Peyer's patch (tissue), 4 donors: Measurements from ENCODE around the gene CCDC88C. TPM values are rescaled to one million over a fixed set of nuclear protein-coding genes. Genes with fewer than 3 reads are reported as not detected.

ENCODE experiments used
- DNase-seq, 3 donors: peaks; one replicate each; pipeline ENCODE4 v3.0.0-alpha.2; 2017 to 2019
- H3K27ac ChIP-seq, 4 donors: fragments of 200-600 bp; sonication (generic); one replicate each; pipeline ENCODE4 v1.5.1; 2016 to 2019
- H3K27me3 ChIP-seq, 2 donors: fragments of 200-600 bp; sonication (generic); one replicate each; pipeline ENCODE4 v1.5.1; 2019
- H3K36me3 ChIP-seq, 3 donors: fragments of 200-600 bp; sonication (generic); one replicate each; pipeline ENCODE4 v1.5.1; 2016 to 2019
- H3K4me1 ChIP-seq, 4 donors: fragments of 200-600 bp; sonication (generic); one replicate each; pipeline ENCODE4 v1.5.1; 2016 to 2019
- H3K4me3 ChIP-seq, 4 donors: fragments of 200-600 bp; sonication (generic); 1 replicate in 3 of 4; 2 replicates in 1 of 4; pipeline ENCODE4 v1.5.1; 2016 to 2019; ENCODE audit warnings: mild to moderate bottlenecking in 1 of 4
- H3K9me3 ChIP-seq, 4 donors: fragments of 200-600 bp; sonication (generic); one replicate each; pipeline ENCODE4 v1.5.1; 2016 to 2019; ENCODE audit warnings: mild to moderate bottlenecking in 1 of 4
- POLR2A ChIP-seq, 2 donors: fragments of 450-650 bp; IDR thresholded peaks; one replicate each; pipeline ENCODE4 v1.5.1; 2017; ENCODE audit warnings: antibody characterized with exemption in 2 of 2, mild to moderate bottlenecking in 2 of 2, moderate library complexity in 2 of 2
- total RNA-seq, 4 donors: library from RNA; depleted of rRNA; stranded (reverse); fragments of >200 nt; gene quantifications; one replicate each; pipeline ENCODE4 v1.1.0, GENCODE V29; 2016
- TF ChIP-seq, protein P1 (sequence below), 6 experiments: fragments of 450-650 bp in 4 of 6; fragments of 200-600 bp in 2 of 6; sonication (generic) in 1 of 6; IDR thresholded peaks; one replicate each; pipeline ENCODE4 v1.5.1; 2017 to 2019; ENCODE audit warnings: antibody characterized with exemption in 6 of 6, mild to moderate bottlenecking in 3 of 6, moderate library complexity in 1 of 6

The CCDC88C gene
- total RNA-seq, 4 donors from 2014 or later: 18.9 to 189 (median 77.2) TPM

- H3K36me3 ChIP-seq: peaks cover 0 to 21% (median 0%) of the 10 kb centered on the region in 3 donors
- peaks cover 0 to 28% (median 3%) of the 10 kb centered on the region in 4 donors for H3K4me1 ChIP-seq
- TF ChIP-seq, protein P1, sequence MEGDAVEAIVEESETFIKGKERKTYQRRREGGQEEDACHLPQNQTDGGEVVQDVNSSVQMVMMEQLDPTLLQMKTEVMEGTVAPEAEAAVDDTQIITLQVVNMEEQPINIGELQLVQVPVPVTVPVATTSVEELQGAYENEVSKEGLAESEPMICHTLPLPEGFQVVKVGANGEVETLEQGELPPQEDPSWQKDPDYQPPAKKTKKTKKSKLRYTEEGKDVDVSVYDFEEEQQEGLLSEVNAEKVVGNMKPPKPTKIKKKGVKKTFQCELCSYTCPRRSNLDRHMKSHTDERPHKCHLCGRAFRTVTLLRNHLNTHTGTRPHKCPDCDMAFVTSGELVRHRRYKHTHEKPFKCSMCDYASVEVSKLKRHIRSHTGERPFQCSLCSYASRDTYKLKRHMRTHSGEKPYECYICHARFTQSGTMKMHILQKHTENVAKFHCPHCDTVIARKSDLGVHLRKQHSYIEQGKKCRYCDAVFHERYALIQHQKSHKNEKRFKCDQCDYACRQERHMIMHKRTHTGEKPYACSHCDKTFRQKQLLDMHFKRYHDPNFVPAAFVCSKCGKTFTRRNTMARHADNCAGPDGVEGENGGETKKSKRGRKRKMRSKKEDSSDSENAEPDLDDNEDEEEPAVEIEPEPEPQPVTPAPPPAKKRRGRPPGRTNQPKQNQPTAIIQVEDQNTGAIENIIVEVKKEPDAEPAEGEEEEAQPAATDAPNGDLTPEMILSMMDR (IDR thresholded peaks at IDR 0.05): no peak
- no peak for TF ChIP-seq POLR2A (IDR thresholded peaks at IDR 0.05)
- H3K27ac ChIP-seq: peak overlapping the region in 1 of 4 donors; percentile 53
- no peak for DNase-seq
- no peak overlapping the region for H3K4me3 ChIP-seq
- no peaks in the 10 kb centered on the region for H3K27me3 ChIP-seq
- no peaks in the 10 kb centered on the region for H3K9me3 ChIP-seq
These were observed 84.5 kb downstream of the CCDC88C start for GRCh38 chr14:91332986-91333649.

GRCh38 chr14:91332171-91332985 lies 85.2 kb downstream of the CCDC88C start:
- Histone ChIP-seq H3K9me3 (no peaks in the 10 kb centered on the region), H3K27ac (peak overlapping the region in 3 of 4 donors; percentile 39 to 53 (median 46)), H3K27me3 (no peaks in the 10 kb centered on the region), H3K4me1 (peaks cover 0 to 28% (median 3%) of the 10 kb centered on the region in 4 donors), H3K4me3 (no peak overlapping the region), H3K36me3 (peaks cover 0 to 13% (median 0%) of the 10 kb centered on the region in 3 donors)
- peak in 2 of 3 donors; percentile 72 to 73 for DNase-seq
- peak in 1 of 2 donors; percentile 13 for TF ChIP-seq POLR2A (IDR thresholded peaks at IDR 0.05)
- TF ChIP-seq, protein P1 (IDR thresholded peaks at IDR 0.05): peak in 1 of 6 experiments; percentile 10

DNA sequence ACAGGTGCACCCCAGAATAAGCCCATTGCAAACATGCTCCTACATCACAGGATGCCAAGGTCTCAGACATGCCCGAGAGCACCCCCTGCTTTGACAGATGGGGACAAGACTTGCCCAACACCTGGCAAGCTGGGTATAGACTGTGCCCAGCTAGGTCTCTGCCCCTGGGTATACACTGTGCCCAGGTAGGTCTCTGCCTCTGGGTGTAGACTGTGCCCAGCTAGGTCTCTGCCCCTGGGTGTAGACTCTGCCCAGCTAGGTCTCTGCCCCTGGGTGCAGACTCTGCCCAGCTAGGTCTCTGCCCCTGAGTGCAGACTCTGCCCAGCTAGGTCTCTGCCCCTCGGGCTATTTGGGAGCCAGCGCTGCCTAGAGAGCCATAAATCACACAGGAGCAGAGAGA lies 85.9 kb downstream of the CCDC88C start:
- Histone ChIP-seq H3K27ac (peak overlapping the region in 3 of 4 donors; percentile 39 to 53 (median 46)), H3K27me3 (no peaks in the 10 kb centered on the region), H3K9me3 (no peaks in the 10 kb centered on the region), H3K36me3 (peaks cover 0 to 7% (median 0%) of the 10 kb centered on the region in 3 donors), H3K4me1 (peaks cover 0 to 29% (median 3%) of the 10 kb centered on the region in 4 donors), H3K4me3 (no peak overlapping the region)
- TF ChIP-seq, protein P1 (IDR thresholded peaks at IDR 0.05): no peak
- peak in 1 of 3 donors; percentile 83 for DNase-seq

GRCh38 chr14:91330856-91331255 lies 86.8 kb downstream of the CCDC88C start:
- no peaks in the 10 kb centered on the region for H3K36me3 ChIP-seq
- H3K27me3 ChIP-seq: no peaks in the 10 kb centered on the region
- no peak overlapping the region for H3K4me3 ChIP-seq
- no peak for TF ChIP-seq POLR2A (IDR thresholded peaks at IDR 0.05)
- TF ChIP-seq, protein P1 (IDR thresholded peaks at IDR 0.05): no peak
- peak overlapping the region in 3 of 4 donors; percentile 39 to 53 (median 46) for H3K27ac ChIP-seq
- H3K4me1 ChIP-seq: peaks cover 0 to 38% (median 3%) of the 10 kb centered on the region in 4 donors
- no peak for DNase-seq
- H3K9me3 ChIP-seq: no peaks in the 10 kb centered on the region

DNA sequence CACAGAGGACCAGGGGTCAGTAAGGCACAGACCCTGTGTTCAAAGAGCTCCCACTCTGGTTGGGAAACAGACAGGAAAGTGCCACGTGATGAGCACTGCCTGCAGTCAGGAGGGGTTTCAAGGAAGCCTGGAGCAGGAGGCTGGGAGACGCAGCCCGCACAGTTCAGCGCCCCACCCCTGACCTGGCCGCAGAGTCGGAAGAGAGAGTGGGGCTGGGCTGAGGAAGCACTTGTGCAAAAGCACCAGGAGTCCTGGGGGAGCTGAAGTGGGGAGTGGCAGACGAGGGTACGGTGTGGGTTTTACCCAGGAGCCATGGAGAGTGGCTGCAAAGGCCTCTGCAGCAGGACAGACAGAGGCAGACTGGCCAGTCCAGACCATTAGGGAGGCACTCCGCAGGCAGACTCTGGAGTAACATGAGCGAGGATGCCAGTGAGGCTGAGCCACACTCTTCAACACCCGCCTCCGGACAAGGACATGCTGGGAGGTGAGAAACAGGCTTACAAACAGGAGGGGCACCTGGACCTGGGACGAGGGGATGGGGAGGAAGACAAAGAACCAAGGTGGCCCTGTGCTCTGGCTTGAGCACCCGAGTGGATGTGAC lies 87.4 kb downstream of the CCDC88C start:
- H3K4me1 ChIP-seq: peaks cover 0 to 39% (median 3%) of the 10 kb centered on the region in 4 donors
- H3K4me3 ChIP-seq: no peak overlapping the region

More for the DNA sequence above, 87.4 kb downstream of the CCDC88C start:
- Histone ChIP-seq H3K36me3 (no peaks in the 10 kb centered on the region), H3K9me3 (no peaks in the 10 kb centered on the region), H3K27ac (peak overlapping the region in 2 of 4 donors; percentile 25 to 38), H3K27me3 (no peaks in the 10 kb centered on the region)
- no peak for DNase-seq
- TF ChIP-seq, protein P1 (IDR thresholded peaks at IDR 0.05): no peak
- TF ChIP-seq POLR2A (IDR thresholded peaks at IDR 0.05): no peak
